Measurements from ENCODE around the gene UNC93A.

DNA sequence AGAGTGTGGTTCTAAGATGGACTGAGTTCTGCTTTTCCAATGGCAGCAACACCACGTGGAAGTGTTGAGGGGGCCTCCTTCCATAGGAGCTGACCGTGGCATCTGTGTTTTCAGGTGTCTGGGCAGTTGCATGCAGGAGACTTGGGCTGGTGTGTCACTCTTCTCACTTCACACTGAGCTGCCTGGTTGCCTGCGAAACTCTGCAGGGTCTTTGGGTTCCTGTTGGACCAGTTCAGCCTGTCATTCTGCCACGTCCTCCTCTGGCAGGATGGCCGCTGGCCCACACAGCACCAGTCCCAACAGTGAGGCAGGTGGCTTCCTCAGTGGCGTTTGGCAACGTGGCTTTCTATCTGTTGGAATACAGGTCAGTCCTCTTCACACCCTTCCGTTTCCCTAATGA, 16.1 kb upstream of the UNC93A start:
- TF ChIP-seq, protein P1, sequence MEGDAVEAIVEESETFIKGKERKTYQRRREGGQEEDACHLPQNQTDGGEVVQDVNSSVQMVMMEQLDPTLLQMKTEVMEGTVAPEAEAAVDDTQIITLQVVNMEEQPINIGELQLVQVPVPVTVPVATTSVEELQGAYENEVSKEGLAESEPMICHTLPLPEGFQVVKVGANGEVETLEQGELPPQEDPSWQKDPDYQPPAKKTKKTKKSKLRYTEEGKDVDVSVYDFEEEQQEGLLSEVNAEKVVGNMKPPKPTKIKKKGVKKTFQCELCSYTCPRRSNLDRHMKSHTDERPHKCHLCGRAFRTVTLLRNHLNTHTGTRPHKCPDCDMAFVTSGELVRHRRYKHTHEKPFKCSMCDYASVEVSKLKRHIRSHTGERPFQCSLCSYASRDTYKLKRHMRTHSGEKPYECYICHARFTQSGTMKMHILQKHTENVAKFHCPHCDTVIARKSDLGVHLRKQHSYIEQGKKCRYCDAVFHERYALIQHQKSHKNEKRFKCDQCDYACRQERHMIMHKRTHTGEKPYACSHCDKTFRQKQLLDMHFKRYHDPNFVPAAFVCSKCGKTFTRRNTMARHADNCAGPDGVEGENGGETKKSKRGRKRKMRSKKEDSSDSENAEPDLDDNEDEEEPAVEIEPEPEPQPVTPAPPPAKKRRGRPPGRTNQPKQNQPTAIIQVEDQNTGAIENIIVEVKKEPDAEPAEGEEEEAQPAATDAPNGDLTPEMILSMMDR (conservative IDR thresholded peaks at IDR 0.05 in 1 of 2, IDR thresholded peaks at IDR 0.05 in 1 of 2; ENCODE audit: low read depth in 1 of 2, low read length in 2 of 2): no peak
- no peak for TF ChIP-seq EZH2 (IDR thresholded peaks at IDR 0.05; ENCODE audit: low read length, missing control alignments)

Measured in fibroblast of lung (primary cell).